Measurements from ENCODE around the gene GREB1. TPM values are rescaled to one million over a fixed set of nuclear protein-coding genes. Genes with fewer than 3 reads are reported as not detected.
A peak's percentile ranks its signal among the peaks of the same experiment; 100 is the strongest.

The GREB1 gene
- total RNA-seq, 2 donors from 2014 or later: 1.1 to 2.2 TPM

- no peak for ATAC-seq
- Mint-ChIP-seq H3K27me3 (peaks cover 8 to 9% of the 10 kb centered on the region in 2 donors), H3K4me1 (ENCODE audit: low read depth in 2 of 2) (no peaks in the 10 kb centered on the region), H3K27ac (no peak overlapping the region), H3K4me3 (no peak overlapping the region), H3K9me3 (peaks cover 3% of the 10 kb centered on the region), H3K36me3 (no peaks in the 10 kb centered on the region)
- no peak for DNase-seq (ENCODE audit: low spot score)
These were observed 15.9 kb upstream of the GREB1 start for GRCh38 chr2:11517906-11518305.

GRCh38 chr2:11520092-11520693 lies 13.7 kb upstream of the GREB1 start:
- H3K27me3 Mint-ChIP-seq: peaks cover 1 to 4% of the 10 kb centered on the region in 2 donors
- H3K27ac Mint-ChIP-seq: no peak overlapping the region
- no peak overlapping the region for H3K4me3 Mint-ChIP-seq
- no peaks in the 10 kb centered on the region for H3K36me3 Mint-ChIP-seq
- no peaks in the 10 kb centered on the region for H3K4me1 Mint-ChIP-seq (ENCODE audit: low read depth in 2 of 2)
- peaks cover 3% of the 10 kb centered on the region for H3K9me3 Mint-ChIP-seq
- no peak for DNase-seq (ENCODE audit: low spot score)
- ATAC-seq: no peak

GRCh38 chr2:11521775-11522174 lies 12.1 kb upstream of the GREB1 start:
- H3K27me3 Mint-ChIP-seq: peaks cover under 1 to 9% of the 10 kb centered on the region in 2 donors
- H3K4me3 Mint-ChIP-seq: no peak overlapping the region
- DNase-seq (ENCODE audit: low spot score) (no peak), ATAC-seq (no peak)
- no peak overlapping the region for H3K27ac Mint-ChIP-seq
- H3K4me1 Mint-ChIP-seq (ENCODE audit: low read depth in 2 of 2): peaks cover 0 to under 1% of the 10 kb centered on the region in 2 donors
- H3K36me3 Mint-ChIP-seq: no peaks in the 10 kb centered on the region
- peaks cover 3% of the 10 kb centered on the region for H3K9me3 Mint-ChIP-seq

- H3K9me3 Mint-ChIP-seq: peaks cover 3% of the 10 kb centered on the region
- peaks cover 0 to 3% of the 10 kb centered on the region in 2 donors for H3K4me1 Mint-ChIP-seq (ENCODE audit: low read depth in 2 of 2)
- H3K4me3 Mint-ChIP-seq: no peak overlapping the region
- peaks cover 18 to 32% of the 10 kb centered on the region in 2 donors for H3K27me3 Mint-ChIP-seq
- ATAC-seq (no peak), DNase-seq (ENCODE audit: low spot score) (no peak)
- no peak overlapping the region for H3K27ac Mint-ChIP-seq
- H3K36me3 Mint-ChIP-seq: no peaks in the 10 kb centered on the region
These were observed 9.4 kb upstream of the GREB1 start for GRCh38 chr2:11524470-11524869.

GRCh38 chr2:11525762-11526161 lies 8.1 kb upstream of the GREB1 start:
- DNase-seq (ENCODE audit: low spot score): no peak
- no peak overlapping the region for H3K4me3 Mint-ChIP-seq
- peaks cover 3% of the 10 kb centered on the region for H3K9me3 Mint-ChIP-seq
- no peaks in the 10 kb centered on the region for H3K36me3 Mint-ChIP-seq
- H3K27ac Mint-ChIP-seq: no peak overlapping the region
- H3K27me3 Mint-ChIP-seq: peaks cover 19 to 33% of the 10 kb centered on the region in 2 donors
- no peak for ATAC-seq
- peaks cover 0 to 3% of the 10 kb centered on the region in 2 donors for H3K4me1 Mint-ChIP-seq (ENCODE audit: low read depth in 2 of 2)

- ATAC-seq: no peak
- no peak for DNase-seq (ENCODE audit: low spot score)
- H3K27me3 Mint-ChIP-seq: peaks cover 20 to 35% of the 10 kb centered on the region in 2 donors
- no peak overlapping the region for H3K4me3 Mint-ChIP-seq
- H3K36me3 Mint-ChIP-seq: no peaks in the 10 kb centered on the region
- H3K4me1 Mint-ChIP-seq (ENCODE audit: low read depth in 2 of 2): peaks cover 0 to 3% of the 10 kb centered on the region in 2 donors
- H3K27ac Mint-ChIP-seq: no peak overlapping the region
- peaks cover 3% of the 10 kb centered on the region for H3K9me3 Mint-ChIP-seq
These were observed 6.8 kb upstream of the GREB1 start for GRCh38 chr2:11527001-11527400.

- H3K27me3 Mint-ChIP-seq: peaks cover 28 to 47% of the 10 kb centered on the region in 2 donors
- no peak for ATAC-seq
These were observed 5.6 kb upstream of the GREB1 start for GRCh38 chr2:11528228-11528627.

GRCh38 chr2:11530864-11531465 lies 2.9 kb upstream of the GREB1 start:
- Mint-ChIP-seq H3K4me3 (no peak overlapping the region), H3K27me3 (peaks cover 32 to 47% of the 10 kb centered on the region in 2 donors), H3K36me3 (no peaks in the 10 kb centered on the region), H3K9me3 (no peaks in the 10 kb centered on the region), H3K27ac (no peak overlapping the region), H3K4me1 (ENCODE audit: low read depth in 2 of 2) (peaks cover 0 to 3% of the 10 kb centered on the region in 2 donors)
- DNase-seq (ENCODE audit: low spot score) (no peak), ATAC-seq (no peak)

More at GRCh38 chr2:11528228-11528627, 5.6 kb upstream of the GREB1 start:
- H3K27ac Mint-ChIP-seq: no peak overlapping the region
- no peak overlapping the region for H3K4me3 Mint-ChIP-seq
- no peaks in the 10 kb centered on the region for H3K36me3 Mint-ChIP-seq
- no peaks in the 10 kb centered on the region for H3K9me3 Mint-ChIP-seq
- no peak for DNase-seq (ENCODE audit: low spot score)
- H3K4me1 Mint-ChIP-seq (ENCODE audit: low read depth in 2 of 2): peaks cover 0 to 3% of the 10 kb centered on the region in 2 donors

GRCh38 chr2:11532416-11533055 lies 1.3 kb upstream of the GREB1 start:
- H3K27me3 Mint-ChIP-seq: peaks cover 30 to 45% of the 10 kb centered on the region in 2 donors
- no peak for DNase-seq (ENCODE audit: low spot score)
- H3K27ac Mint-ChIP-seq: no peak overlapping the region
- no peak overlapping the region for H3K4me3 Mint-ChIP-seq
- peak in 1 of 2 donors; percentile 24 for ATAC-seq
- no peaks in the 10 kb centered on the region for H3K36me3 Mint-ChIP-seq
- no peaks in the 10 kb centered on the region for H3K4me1 Mint-ChIP-seq (ENCODE audit: low read depth in 2 of 2)
- H3K9me3 Mint-ChIP-seq: no peaks in the 10 kb centered on the region

- H3K27ac Mint-ChIP-seq: no peak overlapping the region
- ATAC-seq (no peak), DNase-seq (ENCODE audit: low spot score) (no peak)
- H3K27me3 Mint-ChIP-seq: peaks cover 21 to 30% of the 10 kb centered on the region in 2 donors
- no peak overlapping the region for H3K4me3 Mint-ChIP-seq
- H3K4me1 Mint-ChIP-seq (ENCODE audit: low read depth in 2 of 2): no peaks in the 10 kb centered on the region
- H3K36me3 Mint-ChIP-seq: no peaks in the 10 kb centered on the region
- H3K9me3 Mint-ChIP-seq: no peaks in the 10 kb centered on the region
These were observed 363 bp downstream of the GREB1 start for GRCh38 chr2:11534071-11534745.

- no peak for ATAC-seq
- no peaks in the 10 kb centered on the region for H3K9me3 Mint-ChIP-seq
These were observed 1.1 kb downstream of the GREB1 start for GRCh38 chr2:11534746-11535484.

GRCh38 chr2:11535899-11536344 lies 2.1 kb downstream of the GREB1 start:
- Mint-ChIP-seq H3K27ac (no peak overlapping the region), H3K9me3 (no peaks in the 10 kb centered on the region), H3K4me1 (ENCODE audit: low read depth in 2 of 2) (no peaks in the 10 kb centered on the region), H3K36me3 (no peaks in the 10 kb centered on the region), H3K4me3 (no peak overlapping the region), H3K27me3 (peaks cover 25 to 36% of the 10 kb centered on the region in 2 donors)
- ATAC-seq (no peak), DNase-seq (ENCODE audit: low spot score) (no peak)

More at GRCh38 chr2:11534746-11535484, 1.1 kb downstream of the GREB1 start:
- Mint-ChIP-seq H3K4me1 (ENCODE audit: low read depth in 2 of 2) (no peaks in the 10 kb centered on the region), H3K36me3 (no peaks in the 10 kb centered on the region), H3K4me3 (no peak overlapping the region), H3K27ac (no peak overlapping the region), H3K27me3 (peaks cover 19 to 27% of the 10 kb centered on the region in 2 donors)
- no peak for DNase-seq (ENCODE audit: low spot score)

GRCh38 chr2:11537951-11538350 lies 4.1 kb downstream of the GREB1 start:
- ATAC-seq: no peak
- H3K4me3 Mint-ChIP-seq: no peak overlapping the region
- no peaks in the 10 kb centered on the region for H3K9me3 Mint-ChIP-seq
- H3K27ac Mint-ChIP-seq: no peak overlapping the region
- no peaks in the 10 kb centered on the region for H3K4me1 Mint-ChIP-seq (ENCODE audit: low read depth in 2 of 2)
- H3K36me3 Mint-ChIP-seq: no peaks in the 10 kb centered on the region
- peaks cover 21 to 36% of the 10 kb centered on the region in 2 donors for H3K27me3 Mint-ChIP-seq
- no peak for DNase-seq (ENCODE audit: low spot score)
